Nucleus accumbens (tissue), 56 donors: Measurements from ENCODE around the gene LRRC18.

Experiments used
- DNase-seq, 56 donors: peaks; one replicate each; lab custom pipeline; 2025; lab: John Stamatoyannopoulos, UW

The LRRC18 gene

DNA sequence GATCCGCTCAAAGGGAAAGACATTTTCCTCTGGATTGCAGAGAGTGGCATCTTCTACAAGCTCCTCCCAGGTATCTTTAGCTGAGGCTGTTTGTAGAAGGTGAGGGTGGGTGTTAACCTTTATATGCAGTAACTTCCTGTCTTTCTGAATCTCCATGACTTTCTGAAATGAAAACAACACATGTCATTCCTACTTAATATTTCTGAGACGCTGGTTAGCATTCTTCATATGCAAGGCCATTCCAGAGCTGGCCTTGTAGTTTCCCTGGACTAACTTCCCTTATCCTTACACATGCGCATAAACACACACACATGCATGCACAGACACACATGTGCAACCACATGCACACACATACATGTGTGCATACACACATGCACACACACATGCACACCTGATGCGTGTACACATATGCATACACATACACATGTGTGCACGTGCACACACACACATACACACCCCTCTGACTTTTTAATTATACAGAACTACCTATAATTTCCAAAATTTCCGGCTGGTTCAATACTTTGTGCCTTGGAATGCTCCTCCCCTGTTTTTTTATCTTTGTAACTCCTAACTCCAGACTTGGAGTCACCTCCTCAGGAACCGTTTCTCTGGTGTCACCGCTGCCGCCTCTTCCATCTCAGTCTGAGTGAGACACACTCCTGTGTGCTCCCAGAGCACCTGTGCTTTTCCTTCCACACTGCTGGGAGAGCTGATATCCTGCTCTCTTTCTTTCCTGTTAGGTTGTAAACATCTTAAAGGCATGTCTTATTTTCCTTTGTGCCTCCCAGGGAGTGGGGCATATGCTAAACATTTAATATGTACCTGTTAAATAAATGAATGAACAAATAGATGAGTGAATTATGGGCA, 55.2 kb downstream of the LRRC18 start:
- peak in 3 of 56 donors; percentile 21 to 48 (median 28) for DNase-seq

GRCh38 chr10:48883701-48884100, 55.9 kb downstream of the LRRC18 start:
- DNase-seq: no peak

GRCh38 chr10:48882881-48883280, 56.8 kb downstream of the LRRC18 start:
- no peak for DNase-seq

DNA sequence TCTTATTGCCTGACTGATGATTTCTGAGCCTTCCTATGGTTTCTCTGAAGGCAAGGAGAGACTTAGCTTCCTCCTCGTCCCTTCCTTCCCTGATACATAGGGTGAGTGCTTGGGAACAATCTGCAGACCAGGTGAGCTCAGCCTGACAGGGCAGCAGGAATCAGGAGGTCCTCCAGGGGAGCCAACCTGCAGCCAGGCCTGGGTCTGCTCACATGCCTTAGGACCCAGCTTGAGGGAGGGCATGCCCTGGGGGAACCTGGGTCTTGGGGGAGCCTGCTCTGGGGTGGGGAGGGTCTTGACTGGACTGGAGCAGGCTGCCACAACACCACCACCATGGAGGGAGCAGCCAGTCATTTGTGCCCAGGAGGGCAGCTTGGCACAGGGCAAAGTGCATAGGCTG, 57.7 kb downstream of the LRRC18 start:
- DNase-seq: no peak

- DNase-seq: no peak
Measured at GRCh38 chr10:48880016-48880705, 59.5 kb downstream of the LRRC18 start.

GRCh38 chr10:48879451-48879850, 60.2 kb downstream of the LRRC18 start:
- no peak for DNase-seq

DNA sequence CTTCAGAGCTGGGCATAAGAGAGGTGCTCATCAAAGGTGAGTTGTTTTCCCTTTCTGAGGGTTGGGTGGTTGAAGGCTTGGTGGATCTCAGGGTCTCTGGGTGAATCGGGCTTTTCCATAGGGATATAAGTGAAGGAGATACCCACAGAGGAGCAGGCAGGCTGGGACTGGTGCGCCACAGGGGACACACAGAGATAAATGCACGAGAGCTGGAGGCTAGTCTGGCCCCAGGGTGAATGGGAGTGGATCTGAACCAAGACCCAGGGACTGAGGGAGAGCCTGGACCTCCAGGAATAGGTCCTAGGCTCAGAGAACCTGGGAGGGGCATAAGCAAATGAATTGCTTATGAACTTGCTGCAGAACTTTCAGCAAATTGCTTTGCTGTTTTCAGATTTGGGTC, 61.5 kb downstream of the LRRC18 start:
- no peak for DNase-seq

GRCh38 chr10:48872234-48872633, 67.4 kb downstream of the LRRC18 start:
- DNase-seq: no peak
